Spinal cord (tissue), 10 donors: ENCODE measurements around the gene TRIB2. TPM values are rescaled to one million over a fixed set of nuclear protein-coding genes. Genes with fewer than 3 reads are reported as not detected.

Experiments used
- DNase-seq, 6 donors: peaks; one replicate each; pipeline versions ENCODE4 v3.0.0 to v3.0.0-alpha.2; 2013 to 2015; ENCODE audit warnings: low spot score in 6 of 6, low read depth in 4 of 6
- H3K27ac ChIP-seq: one replicate; pipeline ENCODE4 v1.5.1; 2013; ENCODE audit warnings: low read depth, low read length, control low read depth
- H3K27me3 ChIP-seq: one replicate; pipeline ENCODE4 v1.6.1; 2013; ENCODE audit warnings: low read length; ENCODE audit not compliant: control insufficient read depth, insufficient read depth
- H3K36me3 ChIP-seq: one replicate; pipeline ENCODE4 v1.6.1; 2013; ENCODE audit warnings: low read length; ENCODE audit not compliant: control insufficient read depth, insufficient read depth
- H3K4me1 ChIP-seq: one replicate; pipeline ENCODE4 v1.6.1; 2013; ENCODE audit warnings: low read length; ENCODE audit not compliant: control insufficient read depth, insufficient read depth
- H3K4me3 ChIP-seq: one replicate; pipeline ENCODE4 v1.5.1; 2013; ENCODE audit warnings: low read depth, low read length, control low read depth
- H3K9me3 ChIP-seq: one replicate; pipeline ENCODE4 v1.6.1; 2013; ENCODE audit warnings: low read length; ENCODE audit not compliant: control insufficient read depth, insufficient read depth
- WGBS: methylation state at CpG from one replicate; pipeline ENCODE4 v1.1.5; 2013; ENCODE audit warnings: missing lambda C conversion rate; ENCODE audit not compliant: insufficient coverage; 5-methylcytosine and 5-hydroxymethylcytosine counted together
- polyA plus RNA-seq, 2 donors: library from polyadenylated mRNA; unstranded; fragments of 120-200 nt; gene quantifications; one replicate each; pipeline ENCODE4 v1.2.1, GENCODE V29; 2013; ENCODE audit not compliant: insufficient read length in 2 of 2
- total RNA-seq, 2 donors: library from RNA; depleted of rRNA in 1 of 2; stranded (reverse); fragments of 120-200 nt in 1 of 2; fragments of >200 nt in 1 of 2; gene quantifications; one replicate each; pipeline versions ENCODE4 v1.2.3 to v1.2.4, GENCODE V29; 2013 to 2014
- donor health status: healthy.

TRIB2 gene
- total and polyA plus RNA-seq, 4 donors, result 157 to 211 (median 189) TPM

- Histone ChIP-seq H3K4me3 (peak overlapping the region; percentile 95), H3K4me1 (peaks cover 25% of the 10 kb centered on the region), H3K9me3 (no peaks in the 10 kb centered on the region), H3K36me3 (no peaks in the 10 kb centered on the region), H3K27me3 (no peaks in the 10 kb centered on the region), H3K27ac (peak overlapping the region; percentile 96)
- WGBS, result 0% methylated on average over 47 of the region's 50 CpGs
- peak in 2 of 6 donors; percentile 40 to 83 for DNase-seq
Observed at GRCh38 chr2:12718015-12718671, 1.4 kb downstream of the TRIB2 start.

GRCh38 chr2:12718711-12719399 is 2.1 kb downstream of the TRIB2 start:
- H3K27me3 ChIP-seq, result no peaks in the 10 kb centered on the region
- 0% methylated on average over 33 of the region's 33 CpGs for WGBS
- H3K4me3 ChIP-seq, result peak overlapping the region; percentile 95
- peak in 2 of 6 donors; percentile 62 to 74 for DNase-seq
- no peaks in the 10 kb centered on the region for H3K9me3 ChIP-seq
- peak overlapping the region; percentile 96 for H3K27ac ChIP-seq
- peaks cover 3% of the 10 kb centered on the region for H3K36me3 ChIP-seq
- H3K4me1 ChIP-seq, result peaks cover 28% of the 10 kb centered on the region

GRCh38 chr2:12719400-12720277 is 2.9 kb downstream of the TRIB2 start:
- Histone ChIP-seq H3K4me3 (peak overlapping the region; percentile 95), H3K4me1 (peaks cover 24% of the 10 kb centered on the region)
- peak in 2 of 6 donors; percentile 56 to 66 for DNase-seq

GRCh38 chr2:12720278-12720620 is 3.5 kb downstream of the TRIB2 start:
- Histone ChIP-seq H3K4me1 (peaks cover 22% of the 10 kb centered on the region), H3K27me3 (no peaks in the 10 kb centered on the region), H3K9me3 (no peaks in the 10 kb centered on the region), H3K27ac (peak overlapping the region; percentile 96), H3K4me3 (peak overlapping the region; percentile 95), H3K36me3 (peaks cover 9% of the 10 kb centered on the region)
- no CpG with 5 or more reads among the region's 1 CpG for WGBS
- peak in 2 of 6 donors; percentile 48 to 77 for DNase-seq

More at GRCh38 chr2:12719400-12720277, 2.9 kb downstream of the TRIB2 start:
- no peaks in the 10 kb centered on the region for H3K27me3 ChIP-seq
- H3K27ac ChIP-seq, result peak overlapping the region; percentile 96
- H3K9me3 ChIP-seq, result no peaks in the 10 kb centered on the region
- WGBS, result 14% methylated on average over 2 of the region's 9 CpGs
- H3K36me3 ChIP-seq, result peaks cover 6% of the 10 kb centered on the region

- Histone ChIP-seq H3K27me3 (no peaks in the 10 kb centered on the region), H3K4me1 (peaks cover 23% of the 10 kb centered on the region), H3K9me3 (no peaks in the 10 kb centered on the region), H3K36me3 (peaks cover 14% of the 10 kb centered on the region), H3K4me3 (peak overlapping the region; percentile 95), H3K27ac (peak overlapping the region; percentile 96)
- DNase-seq, result peak in 1 of 6 donors; percentile 31
- WGBS, result no CpG with 5 or more reads among the region's 2 CpGs
Observed at GRCh38 chr2:12720754-12721378, 4.1 kb downstream of the TRIB2 start.

- Histone ChIP-seq H3K9me3 (no peaks in the 10 kb centered on the region), H3K4me3 (peak overlapping the region; percentile 95), H3K27me3 (no peaks in the 10 kb centered on the region), H3K27ac (peak overlapping the region; percentile 96), H3K36me3 (peaks cover 17% of the 10 kb centered on the region), H3K4me1 (peaks cover 19% of the 10 kb centered on the region)
- peak in 2 of 6 donors; percentile 60 to 86 for DNase-seq
- 31% methylated on average over 3 of the region's 14 CpGs for WGBS
Observed at GRCh38 chr2:12721566-12722446, 5.1 kb downstream of the TRIB2 start.

- H3K4me1 ChIP-seq, result peaks cover 19% of the 10 kb centered on the region
- H3K4me3 ChIP-seq, result peak overlapping the region; percentile 95
- no peaks in the 10 kb centered on the region for H3K9me3 ChIP-seq
- DNase-seq, result no peak
- H3K27me3 ChIP-seq, result no peaks in the 10 kb centered on the region
- peak overlapping the region; percentile 96 for H3K27ac ChIP-seq
- peaks cover 18% of the 10 kb centered on the region for H3K36me3 ChIP-seq
- no CpG with 5 or more reads among the region's 7 CpGs for WGBS
Observed at GRCh38 chr2:12722447-12723316, 5.9 kb downstream of the TRIB2 start.
